NT2/D1 (cell line): Measurements from ENCODE around the gene SCCPDH.

Experiments
- SUZ12 ChIP-seq: IDR thresholded peaks from 2 replicates; pipeline ENCODE4 v1.6.1; 2011; ENCODE audit not compliant: insufficient read length, insufficient read depth; ENCODE audit errors: extremely low read depth
- YY1 ChIP-seq: IDR thresholded peaks from 2 replicates; pipeline ENCODE4 v1.6.1; 2011; ENCODE audit not compliant: insufficient read length, insufficient read depth
- ZNF274 ChIP-seq: IDR thresholded peaks from 2 replicates; pipeline ENCODE4 v1.6.1; 2011; ENCODE audit warnings: mild to moderate bottlenecking, low read depth, low read length

DNA sequence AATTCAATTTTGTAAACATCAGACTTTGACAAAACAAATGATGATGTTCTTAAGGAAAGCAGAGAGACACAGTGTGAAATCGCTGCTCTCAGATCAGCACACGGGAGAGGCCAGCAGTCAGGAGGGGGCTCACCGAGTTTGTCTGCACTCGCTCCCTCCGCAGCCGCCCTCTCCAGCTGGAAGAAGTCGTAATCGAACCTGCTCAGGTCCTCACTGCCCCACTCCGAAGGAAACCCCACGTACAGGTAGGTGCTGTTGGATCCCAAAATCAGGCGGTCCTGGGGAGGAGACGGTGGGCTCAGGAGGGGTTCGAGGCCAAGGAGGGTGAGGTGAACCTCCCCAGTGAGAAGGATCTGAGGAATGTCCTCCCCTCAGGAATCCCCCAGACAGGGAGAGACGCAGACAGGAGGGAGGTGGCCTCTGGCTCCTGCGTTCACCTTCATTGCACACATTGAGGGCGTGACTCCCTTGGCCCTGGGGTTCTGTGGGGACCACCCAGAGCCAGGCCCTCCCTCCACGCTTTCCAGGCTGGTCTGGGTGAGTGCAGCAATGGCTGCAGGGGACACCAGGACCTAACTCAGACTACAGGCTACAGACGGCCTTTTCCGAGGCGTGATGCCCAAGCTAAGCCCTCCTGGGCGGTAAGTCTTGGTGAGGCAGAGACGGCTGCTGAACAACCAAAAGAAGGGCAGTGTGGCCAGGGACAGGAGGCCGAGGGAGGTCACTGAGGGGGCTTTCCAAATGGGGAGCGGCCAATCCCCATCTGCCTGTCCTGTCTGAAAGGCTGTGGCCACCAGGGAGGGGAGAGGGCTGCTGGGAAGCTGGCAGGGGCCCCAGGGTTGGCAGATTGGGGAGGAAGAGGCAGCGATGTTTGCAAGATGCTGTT is 65.5 kb downstream of the SCCPDH start:
- TF ChIP-seq ZNF274 (no peak), YY1 (no peak), SUZ12 (no peak)
